ENCODE measurements around the gene PKP3.

Gene PKP3

DNA sequence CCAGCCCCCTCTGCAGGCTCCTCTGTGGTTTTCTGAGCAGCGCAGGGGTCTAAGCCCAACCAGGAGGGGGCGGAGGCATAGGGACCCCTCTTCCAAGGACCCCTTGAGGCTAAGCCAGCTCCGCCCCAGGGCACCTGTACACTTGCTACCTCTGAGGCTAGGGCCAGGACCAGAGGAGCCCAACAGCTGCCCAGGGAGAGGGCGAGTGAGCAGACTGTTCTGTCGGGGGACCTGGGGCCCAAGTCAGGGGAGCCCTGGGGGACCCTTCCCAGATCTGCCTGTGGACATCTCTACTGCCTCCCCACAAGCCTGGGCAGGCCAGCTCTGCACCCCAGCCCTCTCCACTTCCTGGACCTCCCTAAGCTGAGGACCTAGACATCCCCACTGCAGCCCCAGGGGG is 23.0 kb upstream of the PKP3 start:
- DNase-seq (ENCODE audit: low spot score) = no peak
- H3K27ac ChIP-seq = no peak overlapping the region

DNA sequence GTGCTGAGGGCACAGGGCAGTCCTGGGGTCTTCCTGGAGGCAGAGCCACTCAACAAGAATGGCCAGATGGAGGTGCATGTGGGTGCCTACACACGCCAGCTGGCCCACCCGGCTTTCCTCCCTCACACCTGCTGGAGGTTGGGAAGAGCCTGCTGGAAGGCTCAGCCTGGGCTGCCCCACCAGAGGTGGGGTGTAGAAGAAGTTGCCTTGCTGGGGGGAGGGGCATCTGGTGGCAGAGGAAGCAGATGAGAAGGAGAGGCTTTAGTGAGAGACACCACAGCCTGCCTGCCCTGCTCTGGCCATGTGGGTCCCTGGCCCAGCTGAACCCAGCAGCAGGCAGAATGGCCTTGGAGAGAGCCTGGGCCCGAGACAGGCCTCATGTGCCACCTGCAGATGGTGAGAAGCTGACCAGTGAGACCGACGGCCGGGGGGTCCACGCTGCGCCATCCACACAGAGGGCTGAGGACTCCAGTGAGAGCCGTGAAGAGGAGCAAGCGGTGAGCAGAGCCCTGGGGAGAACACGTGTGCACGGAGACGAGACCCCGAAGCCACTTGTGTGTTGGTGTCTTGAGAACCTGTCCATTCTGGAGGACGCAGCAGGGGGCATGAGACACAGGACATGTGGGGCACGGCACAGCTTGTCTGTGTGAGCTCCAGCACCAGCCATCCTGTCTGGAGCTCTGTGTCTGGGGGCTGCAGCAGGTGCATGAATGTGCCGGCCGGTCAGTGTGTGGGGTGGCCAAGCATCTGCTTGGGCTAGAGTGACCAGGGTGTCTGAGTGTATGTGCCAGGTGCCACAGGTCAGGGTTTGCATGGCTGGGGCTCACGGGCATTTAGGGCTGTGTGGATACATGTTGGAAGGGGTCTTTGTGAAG is 22.1 kb upstream of the PKP3 start:
- TF ChIP-seq, protein P1, sequence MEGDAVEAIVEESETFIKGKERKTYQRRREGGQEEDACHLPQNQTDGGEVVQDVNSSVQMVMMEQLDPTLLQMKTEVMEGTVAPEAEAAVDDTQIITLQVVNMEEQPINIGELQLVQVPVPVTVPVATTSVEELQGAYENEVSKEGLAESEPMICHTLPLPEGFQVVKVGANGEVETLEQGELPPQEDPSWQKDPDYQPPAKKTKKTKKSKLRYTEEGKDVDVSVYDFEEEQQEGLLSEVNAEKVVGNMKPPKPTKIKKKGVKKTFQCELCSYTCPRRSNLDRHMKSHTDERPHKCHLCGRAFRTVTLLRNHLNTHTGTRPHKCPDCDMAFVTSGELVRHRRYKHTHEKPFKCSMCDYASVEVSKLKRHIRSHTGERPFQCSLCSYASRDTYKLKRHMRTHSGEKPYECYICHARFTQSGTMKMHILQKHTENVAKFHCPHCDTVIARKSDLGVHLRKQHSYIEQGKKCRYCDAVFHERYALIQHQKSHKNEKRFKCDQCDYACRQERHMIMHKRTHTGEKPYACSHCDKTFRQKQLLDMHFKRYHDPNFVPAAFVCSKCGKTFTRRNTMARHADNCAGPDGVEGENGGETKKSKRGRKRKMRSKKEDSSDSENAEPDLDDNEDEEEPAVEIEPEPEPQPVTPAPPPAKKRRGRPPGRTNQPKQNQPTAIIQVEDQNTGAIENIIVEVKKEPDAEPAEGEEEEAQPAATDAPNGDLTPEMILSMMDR (IDR thresholded peaks at IDR 0.05) = no peak
- Histone ChIP-seq H3K27ac (no peak overlapping the region), H3K4me3 (no peak overlapping the region)
- DNase-seq (ENCODE audit: low spot score) = no peak

More for the DNA sequence above, 23.0 kb upstream of the PKP3 start:
- no peak overlapping the region for H3K4me3 ChIP-seq
- TF ChIP-seq, protein P1 (IDR thresholded peaks at IDR 0.05) = no peak

DNA sequence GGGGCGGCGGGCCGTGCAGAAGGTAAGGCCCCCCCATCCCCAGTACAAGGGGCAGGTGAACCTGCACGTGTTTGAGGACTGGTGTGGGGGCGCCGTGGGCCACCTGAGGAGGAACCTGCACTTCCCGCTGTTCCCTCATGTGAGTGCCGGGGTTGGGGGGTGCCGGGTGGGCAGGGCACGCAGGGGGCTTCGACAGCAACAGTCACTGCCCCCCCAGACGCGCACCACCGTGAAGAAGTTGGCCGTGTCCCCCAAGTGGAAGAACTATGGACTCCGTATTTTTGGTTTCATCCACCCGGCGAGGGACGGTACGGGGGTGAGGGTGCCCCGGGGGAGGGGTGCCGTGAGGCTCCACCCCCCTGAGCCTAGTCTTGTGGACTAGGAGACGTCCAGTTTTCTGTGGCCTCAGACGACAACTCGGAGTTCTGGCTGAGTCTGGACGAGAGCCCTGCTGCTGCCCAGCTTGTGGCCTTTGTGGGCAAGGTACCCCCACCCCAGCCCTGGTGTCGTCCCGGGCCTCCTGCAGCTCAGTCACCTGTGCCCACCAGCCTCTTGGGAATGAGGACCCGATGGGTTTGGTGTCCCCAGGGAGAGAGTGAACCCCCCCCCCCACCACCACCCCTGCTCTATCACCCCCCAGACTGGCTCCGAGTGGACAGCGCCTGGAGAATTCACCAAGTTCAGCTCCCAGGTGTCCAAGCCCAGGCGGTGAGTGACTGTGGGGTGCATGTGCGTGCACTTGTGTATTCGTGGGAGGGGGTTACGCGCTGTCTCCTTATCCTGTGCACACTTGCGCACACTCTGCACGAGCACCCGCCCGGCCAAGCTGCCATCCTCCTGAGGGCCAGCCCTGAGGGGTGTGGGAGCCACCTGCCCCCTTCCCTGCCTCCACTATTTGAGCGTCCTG is 20.9 kb upstream of the PKP3 start:
- no peak overlapping the region for H3K4me3 ChIP-seq
- TF ChIP-seq, protein P1 (IDR thresholded peaks at IDR 0.05) = no peak
- no peak overlapping the region for H3K27ac ChIP-seq
- no peak for DNase-seq (ENCODE audit: low spot score)

DNA sequence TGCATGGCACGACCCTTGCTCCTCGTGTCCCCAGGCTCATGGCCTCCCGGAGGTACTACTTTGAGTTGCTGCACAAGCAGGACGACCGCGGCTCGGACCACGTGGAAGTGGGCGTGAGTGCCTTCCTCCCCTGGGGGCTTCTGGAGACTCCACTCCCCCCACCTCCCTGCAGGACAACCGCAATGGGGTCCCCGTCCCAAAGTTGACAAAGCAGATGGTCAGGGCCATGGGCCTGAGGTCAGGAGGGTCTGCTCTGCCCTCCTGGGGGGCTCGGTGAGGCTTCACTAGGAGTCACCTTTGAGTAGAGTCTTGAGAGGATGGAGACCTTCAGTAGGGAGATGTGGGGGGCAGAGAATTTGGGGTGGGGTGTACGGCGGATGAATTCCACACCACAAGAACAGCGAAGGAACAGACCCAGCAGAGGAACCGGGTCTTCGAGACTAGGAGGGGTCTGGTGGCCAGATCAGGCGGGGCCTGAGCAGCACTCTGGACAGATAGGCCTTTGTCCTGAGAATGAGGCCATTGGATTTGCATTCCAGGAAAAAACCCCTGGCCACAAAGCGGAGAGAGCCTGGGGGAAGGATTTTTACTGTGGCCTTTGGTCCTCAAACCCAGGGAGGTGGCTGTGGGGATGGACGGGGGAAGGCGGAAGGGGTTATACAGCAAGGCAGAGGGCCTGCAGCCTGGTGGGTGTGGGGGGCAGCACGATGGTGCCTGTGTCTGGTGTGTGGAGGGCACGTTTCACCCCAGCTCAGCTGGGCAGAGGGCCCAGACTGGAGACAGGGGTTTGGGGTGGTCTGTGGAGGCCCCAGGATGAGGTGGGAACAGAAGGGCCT is 20.1 kb upstream of the PKP3 start:
- H3K27ac ChIP-seq = peak overlapping the region in 1 of 2 donors; percentile 16

DNA sequence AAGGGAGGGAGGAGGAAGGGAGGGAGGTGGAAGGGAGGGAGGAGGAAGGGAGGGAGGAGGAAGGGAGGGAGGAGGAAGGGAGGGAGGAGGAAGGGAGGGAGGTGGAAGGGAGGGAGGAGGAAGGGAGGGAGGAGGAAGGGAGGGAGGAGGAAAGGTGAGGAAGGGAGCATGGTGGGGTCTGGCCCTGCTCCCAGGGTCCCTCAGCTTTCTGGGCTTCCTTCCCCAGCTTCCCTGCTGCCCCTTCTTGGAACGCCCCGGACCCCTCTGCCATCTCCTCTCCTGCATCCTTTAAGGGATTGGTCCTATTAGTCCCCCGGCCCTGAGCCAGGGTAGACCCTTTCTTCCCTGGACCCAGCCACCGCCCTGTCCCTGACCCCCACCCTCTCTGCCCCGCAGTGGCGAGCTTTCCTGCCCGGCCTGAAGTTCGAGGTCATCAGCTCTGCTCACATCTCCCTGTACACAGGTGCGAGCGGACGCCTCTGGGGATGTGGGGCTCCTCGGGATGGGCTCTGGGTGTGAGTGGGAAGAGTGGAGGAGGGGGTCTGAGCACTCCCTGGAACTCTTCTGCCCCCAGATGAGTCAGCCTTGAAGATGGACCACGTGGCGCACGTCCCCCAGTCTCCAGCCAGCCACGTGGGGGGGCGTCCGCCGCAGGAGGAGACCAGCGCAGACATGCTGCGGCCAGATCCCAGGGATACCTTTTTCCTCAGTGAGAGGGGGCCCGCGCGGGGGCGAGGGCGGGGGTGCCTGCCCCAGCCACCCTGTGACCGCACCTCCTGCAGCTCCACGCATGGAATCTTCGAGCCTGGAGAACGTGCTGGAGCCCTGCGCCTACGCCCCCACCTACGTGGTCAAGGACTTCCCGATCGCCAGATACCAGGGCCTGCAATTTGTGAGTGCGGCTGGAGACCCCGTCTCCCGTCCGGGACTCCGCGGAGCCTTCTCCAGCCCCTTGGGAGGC is 18.7 kb upstream of the PKP3 start:
- Histone ChIP-seq H3K27ac (no peak overlapping the region), H3K4me3 (no peak overlapping the region)
- no peak for DNase-seq (ENCODE audit: low spot score)
- TF ChIP-seq, protein P1 (IDR thresholded peaks at IDR 0.05) = no peak

More for the DNA sequence above, 20.1 kb upstream of the PKP3 start:
- H3K4me3 ChIP-seq = no peak overlapping the region
- TF ChIP-seq, protein P1 (IDR thresholded peaks at IDR 0.05) = no peak
- no peak for DNase-seq (ENCODE audit: low spot score)
